Progenitor cell of endocrine pancreas (in vitro differentiated cells): ENCODE data around the gene ZNF688. TPM values are rescaled to one million over a fixed set of nuclear protein-coding genes. Genes with fewer than 3 reads are reported as not detected.

ENCODE experiments used
- DNase-seq: peaks from one replicate; pipeline ENCODE4 v3.0.0; 2021; ENCODE audit warnings: low spot score; ENCODE audit not compliant: unreplicated experiment
- H3K27ac Mint-ChIP-seq: 2 replicates; pipeline ENCODE4 v1.8.0; 2021; ENCODE audit warnings: mild to moderate bottlenecking, moderate library complexity, mixed read lengths
- H3K27me3 Mint-ChIP-seq: 2 replicates; pipeline ENCODE4 v1.8.0; 2021; ENCODE audit warnings: mixed read lengths
- H3K36me3 Mint-ChIP-seq: 2 replicates; pipeline ENCODE4 v1.8.0; 2022; ENCODE audit warnings: mixed read lengths; ENCODE audit not compliant: insufficient read depth
- H3K4me1 Mint-ChIP-seq: 2 replicates; pipeline ENCODE4 v1.8.0; 2021; ENCODE audit warnings: low read depth, mixed read lengths
- H3K4me3 Mint-ChIP-seq: 2 replicates; pipeline ENCODE4 v1.8.0; 2021; ENCODE audit warnings: low read depth, mild to moderate bottlenecking, moderate library complexity, mixed read lengths
- H3K9me3 Mint-ChIP-seq: 2 replicates; pipeline ENCODE4 v1.8.0; 2021; ENCODE audit warnings: low read depth, mixed read lengths
- CTCF ChIP-seq: fragments of 200-600 bp; sonication (generic); IDR thresholded peaks from one replicate; pipeline ENCODE4 v1.5.0; 2021; ENCODE audit warnings: antibody characterized with exemption, mild to moderate bottlenecking; ENCODE audit not compliant: unreplicated experiment
- total RNA-seq: library from RNA; stranded (reverse); gene quantifications from 2 replicates; pipeline ENCODE4 v1.2.1, GENCODE V29; 2021

The ZNF688 gene
- total RNA-seq, 1 donor from 2014 or later: 20.0 TPM

- Mint-ChIP-seq H3K4me3 (peak overlapping the region; percentile 84), H3K36me3 (peaks cover 46% of the 10 kb centered on the region), H3K9me3 (peaks cover 10% of the 10 kb centered on the region), H3K27ac (peak overlapping the region; percentile 96), H3K4me1 (peaks cover 17% of the 10 kb centered on the region), H3K27me3 (no peaks in the 10 kb centered on the region)
- no peak for DNase-seq
- TF ChIP-seq CTCF: peak; percentile 42
Observed at GRCh38 chr16:30535777-30536190, 35.7 kb downstream of the ZNF688 start.

- Mint-ChIP-seq H3K36me3 (peaks cover 49% of the 10 kb centered on the region), H3K4me3 (peak overlapping the region; percentile 84), H3K4me1 (peaks cover 19% of the 10 kb centered on the region), H3K27ac (peak overlapping the region; percentile 96), H3K9me3 (peaks cover 10% of the 10 kb centered on the region), H3K27me3 (no peaks in the 10 kb centered on the region)
- TF ChIP-seq CTCF: no peak
- DNase-seq: no peak
Observed at GRCh38 chr16:30535106-30535776, 36.3 kb downstream of the ZNF688 start.

- H3K9me3 Mint-ChIP-seq: peaks cover 10% of the 10 kb centered on the region
- TF ChIP-seq CTCF: no peak
- H3K4me3 Mint-ChIP-seq: peak within 1 kb of the TSS; percentile 84
- peak within 1 kb of the TSS; percentile 96 for H3K27ac Mint-ChIP-seq
- peak; percentile 76 for DNase-seq
- no peaks in the 10 kb centered on the region for H3K27me3 Mint-ChIP-seq
- H3K36me3 Mint-ChIP-seq: peaks cover 46% of the 10 kb centered on the region
- H3K4me1 Mint-ChIP-seq: peaks cover 21% of the 10 kb centered on the region
Observed at GRCh38 chr16:30534368-30535105, 37.0 kb downstream of the ZNF688 start, which contains the start of gene ZNF747. ZNF747 (minus strand) TSS chr16:30534858; CDS start chr16:30534679, 179 bp downstream.

- no peaks in the 10 kb centered on the region for H3K27me3 Mint-ChIP-seq
- H3K9me3 Mint-ChIP-seq: peaks cover 10% of the 10 kb centered on the region
- TF ChIP-seq CTCF: no peak
- peaks cover 39% of the 10 kb centered on the region for H3K36me3 Mint-ChIP-seq
- peak overlapping the region; percentile 71 for H3K27ac Mint-ChIP-seq
- H3K4me1 Mint-ChIP-seq: peaks cover 24% of the 10 kb centered on the region
- DNase-seq: no peak
- peak overlapping the region; percentile 84 for H3K4me3 Mint-ChIP-seq
Observed at GRCh38 chr16:30533748-30534367, 37.7 kb downstream of the ZNF688 start.

- no peak for DNase-seq
- Mint-ChIP-seq H3K27me3 (no peaks in the 10 kb centered on the region), H3K27ac (peak overlapping the region; percentile 98), H3K4me3 (peak overlapping the region; percentile 75), H3K36me3 (peaks cover 36% of the 10 kb centered on the region), H3K4me1 (peaks cover 27% of the 10 kb centered on the region), H3K9me3 (peaks cover 10% of the 10 kb centered on the region)
- TF ChIP-seq CTCF: no peak
Observed at GRCh38 chr16:30533146-30533522, 38.4 kb downstream of the ZNF688 start.
